GM19351 (cell line): ENCODE results near the gene KRT14.
"Not testable (repeated sequence)": the region's sequence is repeated elsewhere in the genome, so short reads cannot be mapped to it uniquely, and the experiment has no call there.

Experiments used
- ATAC-seq: cut with Tn5 transposase; IDR thresholded peaks from one replicate; pipeline ENCODE4 v1.9.1; 2021; ENCODE audit warnings: mild to moderate bottlenecking, moderate library complexity; ENCODE audit not compliant: unreplicated experiment

KRT14 gene

DNA sequence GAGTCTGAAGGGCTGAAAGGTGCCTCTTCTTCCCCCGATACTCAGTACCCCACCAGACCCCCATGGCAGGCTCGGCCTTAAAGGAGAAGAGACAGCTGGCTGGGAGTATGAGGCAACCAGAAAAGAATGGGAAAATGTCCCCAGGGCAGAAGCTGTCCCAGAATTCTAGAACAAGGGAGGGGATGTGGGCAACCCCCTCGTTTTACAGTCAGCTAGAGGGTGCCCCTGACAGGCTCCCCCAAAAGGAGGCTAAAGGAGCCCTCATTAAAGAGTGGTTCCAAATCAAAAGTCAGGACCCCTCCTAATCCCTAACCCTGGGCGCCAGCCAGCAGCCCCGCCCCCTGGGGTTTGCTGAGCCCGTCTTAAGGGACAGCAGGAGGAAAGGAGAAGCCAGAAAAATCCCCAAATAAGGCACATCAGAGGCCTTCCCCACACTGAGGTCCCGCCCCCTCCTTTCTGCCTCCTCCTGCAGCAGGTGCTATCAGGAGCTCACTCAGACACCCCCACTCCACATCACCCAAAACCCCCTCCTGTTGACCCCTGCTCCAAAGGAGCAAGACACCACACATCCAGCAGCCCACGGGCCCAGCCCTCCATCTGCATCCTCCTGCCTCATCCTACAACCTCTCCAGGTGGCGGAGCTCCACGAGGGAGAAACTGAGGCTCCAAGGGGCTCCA is 36.6 kb upstream of the KRT14 start:
- not testable (repeated sequence) for ATAC-seq

DNA sequence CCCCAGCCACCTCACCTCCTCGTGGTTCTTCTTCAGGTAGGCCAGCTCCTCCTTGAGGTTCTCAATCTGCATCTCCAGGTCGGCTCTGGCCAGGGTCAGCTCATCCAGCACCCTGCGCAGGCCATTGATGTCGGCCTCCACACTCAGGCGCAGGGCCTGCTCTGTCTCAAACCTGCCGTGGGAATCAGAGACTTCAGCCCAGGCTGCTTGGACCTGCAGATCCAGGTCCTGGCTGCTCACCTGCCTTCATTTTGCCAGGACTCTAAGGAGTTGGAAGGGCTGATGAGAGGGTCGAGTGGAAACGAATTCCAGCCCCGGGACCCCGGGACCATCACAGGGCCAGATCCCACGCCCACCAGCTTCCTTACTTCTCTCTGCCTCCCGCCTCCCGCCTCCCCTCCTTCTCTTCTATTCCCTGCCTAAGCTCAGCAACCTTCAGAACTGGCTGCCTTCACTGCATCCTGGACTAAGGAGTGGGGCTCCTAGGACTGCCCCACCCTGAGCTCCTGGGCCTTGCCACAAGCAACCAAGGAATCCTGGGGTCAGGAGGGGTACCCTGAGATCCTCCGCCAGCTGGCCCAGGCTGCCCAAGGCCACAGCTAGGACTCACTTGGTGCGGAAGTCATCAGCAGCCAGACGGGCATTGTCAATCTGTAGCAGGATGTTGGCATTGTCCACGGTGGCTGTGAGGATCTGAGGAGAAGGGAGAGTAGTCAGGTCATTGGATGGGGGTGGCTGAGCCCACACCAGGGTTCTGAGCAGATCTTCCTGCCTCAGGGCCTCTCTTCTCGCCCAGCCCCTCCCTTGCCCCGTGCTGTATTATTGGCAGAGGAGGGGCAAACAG is 35.9 kb upstream of the KRT14 start:
- ATAC-seq, result not testable (repeated sequence)

DNA sequence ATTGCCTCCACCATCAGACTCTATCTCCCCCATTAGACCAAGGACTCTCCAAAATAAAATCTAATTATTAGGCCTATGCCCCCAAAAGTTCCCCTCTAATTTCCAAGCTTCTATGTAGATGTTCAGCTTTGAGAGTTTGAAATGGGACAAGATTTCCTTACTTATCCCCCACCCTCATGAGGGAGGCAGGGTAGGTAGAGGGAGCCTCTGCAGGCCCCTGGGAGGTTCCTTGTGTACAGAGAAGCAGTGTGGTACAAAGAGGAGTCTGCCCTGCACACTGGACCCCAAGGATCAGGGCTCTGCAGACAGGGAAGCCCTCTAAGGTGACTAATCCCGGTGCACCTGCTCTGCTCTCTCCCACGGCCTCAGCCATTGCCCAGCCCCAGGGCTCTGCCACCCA is 35.2 kb upstream of the KRT14 start:
- ATAC-seq, result no peak

DNA sequence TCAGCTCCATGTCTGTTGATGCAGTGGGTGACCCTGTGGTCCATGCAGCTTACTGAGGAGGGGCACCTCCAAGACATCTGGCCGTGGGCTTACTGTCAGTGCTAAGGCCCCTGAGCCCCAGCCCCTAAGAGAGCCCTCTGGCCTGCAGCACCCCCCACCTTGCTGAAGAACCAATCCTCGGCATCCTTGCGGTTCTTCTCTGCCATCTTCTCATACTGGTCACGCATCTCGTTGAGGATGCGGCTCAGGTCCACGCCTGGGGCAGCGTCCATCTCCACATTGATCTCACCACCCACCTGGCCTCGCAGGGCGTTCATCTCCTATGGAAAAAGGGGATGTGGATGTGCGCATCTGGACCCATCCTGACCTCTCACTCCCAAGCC is 34.7 kb upstream of the KRT14 start:
- not testable (repeated sequence) for ATAC-seq

DNA sequence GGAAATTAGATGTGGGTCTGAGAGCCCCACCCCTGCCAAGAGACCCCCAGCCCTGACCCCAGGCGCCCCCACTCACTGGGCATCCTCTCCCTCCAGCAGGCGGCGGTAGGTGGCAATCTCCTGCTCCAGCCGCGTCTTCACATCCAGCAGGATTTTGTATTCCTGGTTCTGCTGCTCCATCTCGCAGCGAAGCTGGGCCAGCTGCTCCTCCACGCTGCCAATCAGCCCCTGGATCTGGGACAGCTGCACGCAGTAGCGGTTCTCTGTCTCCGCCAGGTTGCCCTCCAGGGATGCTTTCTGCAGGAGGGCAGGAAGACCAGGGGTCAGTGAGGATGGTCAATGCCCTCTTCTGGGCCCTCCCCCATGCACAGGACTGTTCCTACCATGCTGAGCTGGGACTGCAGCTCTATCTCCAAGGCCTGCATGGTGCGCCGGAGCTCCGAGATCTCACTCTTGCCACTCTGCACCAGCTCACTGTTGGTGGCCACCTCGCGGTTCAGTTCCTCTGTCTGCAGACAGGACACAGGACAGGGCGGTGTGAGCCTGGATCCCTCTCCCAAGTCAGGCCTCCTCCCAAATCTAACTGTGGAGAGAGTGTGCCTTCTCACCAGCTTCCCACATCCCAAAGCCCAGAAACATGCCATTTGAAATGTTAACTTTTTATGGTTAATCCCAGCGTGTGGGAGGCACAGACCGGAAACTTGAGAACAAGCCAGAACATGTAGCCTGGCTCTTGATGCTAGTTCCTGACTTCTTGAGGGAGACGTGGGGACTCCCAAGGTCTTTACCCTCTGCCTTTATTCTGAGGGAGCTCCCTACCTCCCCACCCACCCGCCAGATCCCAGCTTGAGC is 34.1 kb upstream of the KRT14 start:
- ATAC-seq, result no peak

DNA sequence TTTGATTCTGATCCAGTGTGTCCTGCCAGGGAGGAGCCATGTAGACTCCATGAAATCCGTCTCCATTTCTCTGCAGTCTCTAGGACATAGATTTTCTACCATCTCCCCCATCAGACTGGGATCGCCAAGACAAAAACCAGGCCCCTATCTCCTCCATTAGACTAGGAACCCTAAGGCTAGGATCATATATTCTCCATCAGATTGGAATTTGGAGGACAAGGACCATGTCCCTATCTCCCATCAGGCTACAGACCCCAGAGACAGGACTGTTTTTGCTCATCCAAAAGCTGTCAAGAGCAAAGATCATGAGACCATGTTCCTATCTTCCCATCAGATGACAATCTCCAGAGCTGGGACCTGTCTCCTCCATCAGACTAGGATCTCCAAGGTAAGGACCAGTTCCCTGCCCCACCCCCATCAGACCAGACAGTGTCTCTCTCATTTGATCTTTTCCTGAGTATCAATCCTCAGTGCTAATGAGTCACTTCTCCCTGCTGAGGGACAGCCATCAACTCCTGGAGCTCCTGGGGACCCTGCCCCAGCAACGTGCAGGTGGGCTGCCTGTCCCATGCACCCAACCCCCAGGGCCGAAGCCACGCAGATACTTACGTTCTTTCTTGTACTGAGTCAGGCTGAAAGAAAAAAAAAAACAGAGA is 33.4 kb upstream of the KRT14 start:
- ATAC-seq, result not testable (repeated sequence)

DNA sequence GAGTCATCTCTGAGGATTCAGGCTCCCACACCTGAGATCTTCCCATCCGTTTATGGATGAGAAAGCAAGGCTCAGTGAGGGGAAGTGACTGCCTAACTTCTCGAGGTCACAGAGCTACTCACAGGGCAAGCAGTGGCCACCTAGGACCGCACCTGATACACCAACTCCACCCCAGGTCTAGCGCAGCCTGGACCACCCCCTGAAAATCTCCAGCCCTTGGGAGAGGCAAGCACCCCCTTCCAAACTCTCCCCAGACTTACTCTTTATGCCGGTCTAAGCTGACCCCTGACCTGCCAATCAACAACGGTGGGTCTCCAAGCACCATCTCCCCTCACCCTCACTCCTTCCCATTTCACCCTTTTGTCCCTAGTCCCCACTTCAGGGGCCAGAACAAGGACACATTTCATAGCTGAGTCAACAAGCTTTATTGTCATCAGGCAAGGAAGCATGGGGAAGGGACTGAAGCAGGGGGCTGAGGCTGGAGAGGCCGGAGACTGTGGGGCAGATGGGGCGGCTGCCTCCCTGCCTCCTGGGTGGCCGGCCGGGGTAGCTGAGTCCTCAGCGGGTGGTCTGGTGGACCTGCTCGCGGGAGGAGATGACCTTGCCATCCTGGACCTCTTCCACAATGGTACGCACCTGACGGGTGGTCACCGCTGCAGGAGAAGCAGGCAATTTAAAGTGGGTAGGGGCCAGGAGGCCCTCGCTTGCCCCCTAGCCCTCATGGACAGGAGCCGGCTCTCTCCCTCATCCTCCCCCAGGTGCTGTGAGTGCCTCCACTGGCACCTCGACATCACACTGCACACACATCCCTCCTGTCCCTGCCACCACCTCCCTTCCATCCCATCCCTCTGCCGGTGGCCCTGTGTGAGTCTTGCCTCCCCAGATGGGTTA is 32.6 kb upstream of the KRT14 start:
- no peak for ATAC-seq

DNA sequence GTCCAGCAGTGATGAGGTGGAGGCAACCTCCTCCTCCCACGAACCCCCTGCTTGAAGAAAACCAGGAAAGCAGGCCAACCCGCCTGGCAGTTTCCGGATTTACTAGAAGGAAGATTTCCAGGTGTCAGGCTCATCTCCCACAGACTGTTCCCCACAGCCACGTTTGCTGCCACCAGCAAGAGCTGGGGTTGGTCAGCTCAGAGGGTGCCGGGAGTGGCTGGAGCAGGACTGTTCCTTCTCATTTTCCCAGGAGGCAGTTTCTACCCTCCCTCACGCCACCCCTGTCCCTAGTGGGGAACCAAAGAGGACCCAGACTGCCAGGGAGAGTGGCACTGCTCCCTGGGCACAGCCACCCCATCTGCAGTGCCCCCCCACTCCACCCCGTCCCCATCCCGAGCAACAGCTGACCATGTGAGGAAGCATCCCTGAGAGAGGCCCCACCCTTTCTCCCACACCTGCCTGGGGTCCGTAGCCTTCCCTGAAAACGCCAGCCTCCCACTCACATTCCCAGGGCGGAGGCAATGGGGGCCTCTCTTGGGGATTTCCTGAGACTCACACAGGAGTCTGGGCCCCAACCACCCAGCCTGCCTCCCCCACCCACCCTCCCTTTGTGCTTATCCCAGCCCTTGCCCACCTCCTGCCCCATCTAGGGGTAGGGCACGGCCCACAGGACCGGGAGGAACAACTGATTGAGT is 31.8 kb upstream of the KRT14 start:
- no peak for ATAC-seq

DNA sequence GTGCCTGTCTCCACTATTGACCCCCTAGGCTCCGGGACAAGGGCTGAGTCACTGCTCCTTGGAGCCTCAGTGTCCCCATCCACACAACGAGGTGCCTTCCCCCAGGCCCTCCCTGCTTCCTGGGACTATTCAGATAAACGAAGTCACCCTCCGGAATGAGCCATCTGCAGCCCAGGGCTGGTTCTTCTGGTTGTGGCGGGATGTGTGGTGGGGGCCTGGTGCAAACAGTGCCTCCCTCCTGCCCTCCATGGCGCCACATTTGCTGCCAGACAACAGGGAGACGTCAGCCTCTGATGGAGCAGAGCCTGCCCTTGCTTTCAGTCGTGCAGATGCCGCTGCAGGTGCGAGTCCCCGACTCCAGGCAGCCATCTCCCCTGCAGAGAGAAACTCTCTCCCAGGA is 31.0 kb upstream of the KRT14 start:
- ATAC-seq, result no peak

DNA sequence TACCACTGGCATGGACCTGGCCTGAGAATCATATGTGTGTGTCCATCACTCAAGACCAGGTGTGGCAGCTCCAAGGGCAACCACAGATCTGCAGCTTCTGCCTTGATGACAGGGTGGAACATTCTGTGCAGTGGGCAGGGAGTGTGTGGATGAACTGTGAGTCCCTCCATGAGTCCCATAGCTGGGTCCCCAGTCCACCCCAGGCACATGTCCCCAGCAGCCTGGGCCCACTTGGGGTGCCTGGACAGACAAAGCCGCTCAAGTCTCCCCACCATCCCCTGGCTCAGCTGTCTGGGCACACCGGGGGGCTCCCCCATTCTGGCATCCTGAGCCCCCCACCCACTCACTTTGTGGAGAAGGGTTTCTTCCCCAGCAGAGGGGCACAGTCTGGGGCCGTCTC is 30.4 kb upstream of the KRT14 start:
- ATAC-seq, result no peak

DNA sequence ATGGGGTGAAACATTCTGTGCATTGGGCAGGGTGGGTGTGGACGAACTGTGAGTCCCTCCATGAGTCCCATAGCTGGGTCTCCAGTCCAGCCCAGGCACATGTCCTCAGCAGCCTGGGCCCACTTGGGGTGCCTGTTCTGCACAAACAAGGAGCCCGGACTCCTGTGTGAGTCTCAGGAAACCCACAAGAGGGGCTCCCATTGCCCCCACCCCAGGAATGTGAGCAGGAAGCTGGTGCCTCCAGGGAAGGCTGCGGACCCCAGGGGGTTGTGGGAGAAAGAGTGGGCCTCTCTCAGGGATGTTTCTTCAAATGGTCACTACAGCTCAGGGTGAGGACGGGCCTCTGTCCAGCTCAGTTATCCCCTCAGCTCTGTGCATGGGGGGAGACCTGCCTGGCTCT is 29.8 kb upstream of the KRT14 start:
- ATAC-seq, result not testable (repeated sequence)

DNA sequence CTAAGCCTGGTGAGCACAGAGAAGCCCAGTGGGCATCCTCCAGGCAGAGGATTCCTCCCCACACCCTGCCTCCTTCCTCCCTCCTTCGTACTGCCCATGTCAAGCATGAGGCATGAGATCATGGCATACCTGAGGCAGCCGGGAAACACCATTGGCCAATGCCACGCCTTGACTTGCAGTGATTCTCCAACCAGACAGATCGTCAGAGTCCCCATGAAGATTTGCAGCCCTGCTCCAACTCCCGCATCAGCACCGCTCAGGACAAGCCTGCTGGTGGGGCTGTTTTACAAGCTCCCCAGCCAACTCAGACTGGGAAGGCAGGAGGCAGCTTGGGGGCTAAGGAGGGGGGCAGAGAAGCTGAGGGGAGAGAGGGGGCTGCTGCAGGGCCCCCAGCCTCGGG is 28.8 kb upstream of the KRT14 start:
- no peak for ATAC-seq

DNA sequence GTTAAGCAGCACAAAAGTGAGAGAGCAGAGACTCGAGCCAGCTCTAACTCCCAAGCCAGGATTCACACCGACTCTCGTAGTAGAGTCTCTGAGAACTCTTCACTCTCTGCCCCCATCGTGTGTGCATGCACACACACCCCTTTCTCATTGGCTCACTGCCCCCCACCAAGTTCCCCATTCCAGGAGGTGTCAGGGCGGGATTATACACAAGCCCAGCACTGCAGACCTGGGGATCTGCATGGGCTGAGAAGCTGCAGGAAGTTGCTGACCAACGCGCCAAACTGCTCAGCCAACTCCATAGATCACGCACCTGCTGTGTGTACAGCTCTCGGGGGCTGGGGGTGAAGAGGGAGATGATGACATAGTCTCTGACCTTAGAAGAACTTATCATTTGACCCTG is 28.1 kb upstream of the KRT14 start:
- not testable (repeated sequence) for ATAC-seq

DNA sequence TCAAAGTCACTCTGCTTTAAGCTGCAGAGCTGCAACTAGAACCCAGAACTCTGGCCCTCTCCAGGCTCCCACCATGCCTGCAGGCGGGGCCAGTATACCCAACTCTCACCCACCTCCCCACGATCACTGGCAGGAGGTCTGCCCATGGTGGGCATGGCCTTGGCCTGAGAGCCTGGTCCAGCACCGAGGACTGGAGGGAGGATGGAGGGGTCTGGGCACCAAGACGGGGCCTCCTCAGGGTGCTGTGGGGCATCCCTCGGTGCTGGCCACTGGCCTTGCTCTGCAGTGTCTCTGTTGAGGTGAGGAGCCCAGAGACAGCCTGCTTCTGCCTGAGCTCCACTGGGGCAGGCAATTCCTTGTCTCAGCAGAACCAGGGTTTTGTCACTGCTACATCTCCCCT is 27.4 kb upstream of the KRT14 start:
- ATAC-seq, result no peak

DNA sequence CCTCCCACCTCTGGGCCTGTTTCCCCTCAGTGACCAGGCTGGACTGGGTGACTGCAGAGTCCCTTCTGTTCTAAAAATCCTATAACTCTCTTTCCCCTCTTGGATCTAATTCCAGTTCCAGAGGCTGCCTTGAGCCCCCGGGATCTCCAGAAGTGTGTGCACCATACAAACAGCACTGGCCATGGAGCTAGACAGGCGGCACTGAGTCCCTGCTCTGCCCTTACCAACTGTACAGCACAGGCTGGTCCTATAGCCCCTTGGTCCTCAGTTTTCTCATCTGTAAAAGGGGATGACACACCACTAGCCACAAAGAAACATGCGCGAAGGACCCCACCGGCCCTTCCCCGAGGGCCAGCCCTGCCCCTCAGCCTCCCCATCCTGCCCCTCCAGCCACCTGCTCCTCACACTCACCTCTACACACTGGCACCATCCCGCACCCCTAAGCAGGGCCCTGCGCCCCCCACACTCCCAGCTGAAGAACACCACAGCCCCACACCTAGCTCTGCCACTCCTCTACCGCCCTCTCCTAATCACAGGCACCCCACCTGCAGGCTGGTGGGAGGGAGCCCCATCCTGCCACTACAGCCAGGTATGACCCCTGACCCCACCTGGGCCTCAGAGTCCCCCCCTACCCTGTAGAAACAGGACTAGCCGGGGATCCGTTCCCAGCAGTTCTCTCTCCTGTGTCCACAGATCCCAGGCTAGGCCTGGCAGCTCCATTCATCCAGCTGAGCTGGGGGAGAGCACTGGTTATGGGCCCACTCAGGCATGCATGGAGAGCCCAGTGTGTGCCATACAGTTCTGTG is 26.8 kb upstream of the KRT14 start:
- ATAC-seq, result no peak

DNA sequence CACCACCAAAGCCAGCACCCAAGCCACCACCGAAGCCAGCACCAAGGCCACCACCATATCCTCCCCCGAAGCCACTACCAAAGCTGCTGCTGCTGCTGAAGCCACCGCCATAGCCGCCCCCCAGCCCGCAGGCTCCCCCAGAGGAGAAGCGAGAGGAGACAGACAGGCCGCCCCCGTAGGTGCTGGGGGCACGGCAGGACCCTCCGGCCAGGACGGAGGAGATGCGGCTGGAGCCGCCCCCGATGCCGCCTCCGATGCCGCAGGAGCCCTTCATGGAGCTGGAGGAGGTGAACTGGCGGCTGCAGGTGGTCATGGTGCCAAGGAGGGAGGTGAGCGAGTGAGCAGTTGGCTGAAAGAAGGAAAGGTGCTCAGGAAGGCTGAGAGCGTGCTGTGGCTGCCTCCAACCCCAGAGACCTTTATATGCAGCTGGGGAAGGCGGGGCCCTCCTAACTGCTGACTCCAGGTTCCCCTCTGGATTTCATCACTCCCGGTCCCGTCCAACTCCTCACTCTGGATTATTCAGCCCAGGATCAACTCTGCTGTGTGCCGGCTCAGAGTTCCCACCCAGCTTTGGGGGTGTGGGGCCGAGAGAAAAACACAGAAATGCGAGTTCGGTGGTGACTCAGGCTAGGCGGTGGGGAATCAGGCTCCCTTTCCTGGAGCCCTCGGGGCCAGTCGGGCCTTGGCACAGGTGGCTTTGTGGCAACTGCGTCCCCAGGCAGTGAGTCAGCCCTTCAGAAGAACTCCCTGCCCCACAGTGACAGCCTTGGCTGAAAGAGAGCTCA is 25.9 kb upstream of the KRT14 start, which contains the start of gene KRT16:
Gene KRT16 (minus strand): TSS at position 392 of the 785 bp plus-strand sequence. CDS start 79 bp downstream, at position 313.
- not testable (repeated sequence) for ATAC-seq

DNA sequence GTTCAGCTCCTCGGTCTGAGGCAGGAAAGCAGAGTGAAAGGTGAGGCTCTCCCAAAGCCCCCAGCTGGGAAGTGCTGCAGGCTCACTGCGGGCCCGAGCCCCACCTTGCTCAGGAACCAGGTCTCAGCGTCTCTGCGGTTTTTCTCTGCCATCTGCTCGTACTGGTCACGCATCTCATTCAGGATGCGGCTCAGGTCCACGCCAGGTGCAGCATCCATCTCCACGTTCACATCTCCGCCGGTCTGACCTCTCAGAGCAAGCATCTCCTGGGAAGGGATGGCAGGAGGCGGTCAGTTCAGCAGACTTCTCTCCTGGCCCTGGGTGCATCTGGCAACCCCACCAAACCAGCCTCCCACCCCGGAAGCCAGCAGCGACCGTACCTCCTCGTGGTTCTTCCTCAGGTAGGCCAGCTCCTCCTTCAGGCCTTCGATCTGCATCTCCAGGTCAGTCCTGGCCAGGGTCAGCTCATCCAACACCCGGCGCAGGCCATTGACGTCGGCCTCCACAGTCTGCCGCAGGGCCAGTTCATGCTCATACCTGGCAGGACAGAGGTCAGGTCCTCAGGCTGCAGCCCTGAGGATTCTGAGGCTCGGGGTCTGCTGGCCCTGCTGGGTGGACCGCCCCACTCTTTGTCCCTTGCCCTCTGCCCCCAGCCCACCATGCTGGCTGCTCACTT is 24.4 kb upstream of the KRT14 start:
- no peak for ATAC-seq
